ENCODE data around the gene KPNA3.

KPNA3 gene

GRCh38 chr13:49791315-49791710, 1.2 kb downstream of the KPNA3 start:
- DNase-seq (ENCODE audit: low spot score), result no peak
- H3K27ac ChIP-seq, result peak overlapping the region; percentile 96
- peak; percentile 23; the same call in 1 of the 2 replicates for TF ChIP-seq CTCF (conservative IDR thresholded peaks at IDR 0.05; ENCODE audit: low read depth)
- POLR2A ChIA-PET (ENCODE audit: low non-redundant PET), result no interaction called here
- CTCF ChIA-PET, result interaction anchor here (0.6 to 0.7 kb wide), 2 partner anchors 74 to 121 kb away, joined by 3 read pairs; no protein-coding TSS in a partner anchor

GRCh38 chr13:49789968-49790367, 2.5 kb downstream of the KPNA3 start:
- POLR2A ChIA-PET (ENCODE audit: low non-redundant PET), result no interaction called here
- DNase-seq (ENCODE audit: low spot score), result no peak
- no peak overlapping the region for H3K27ac ChIP-seq
- no peak for TF ChIP-seq CTCF (conservative IDR thresholded peaks at IDR 0.05; ENCODE audit: low read depth)
- CTCF ChIA-PET, result interaction anchor here (0.6 kb wide), 2 partner anchors 99 to 509 kb away, joined by 3 to 4 read pairs; no protein-coding TSS in a partner anchor

- no peak for TF ChIP-seq CTCF (conservative IDR thresholded peaks at IDR 0.05; ENCODE audit: low read depth)
- no peak for DNase-seq (ENCODE audit: low spot score)
- ChIA-PET CTCF (no interaction called here), POLR2A (ENCODE audit: low non-redundant PET) (no interaction called here)
- no peak overlapping the region for H3K27ac ChIP-seq
Observed at GRCh38 chr13:49786401-49787008, 6.0 kb downstream of the KPNA3 start.

DNA sequence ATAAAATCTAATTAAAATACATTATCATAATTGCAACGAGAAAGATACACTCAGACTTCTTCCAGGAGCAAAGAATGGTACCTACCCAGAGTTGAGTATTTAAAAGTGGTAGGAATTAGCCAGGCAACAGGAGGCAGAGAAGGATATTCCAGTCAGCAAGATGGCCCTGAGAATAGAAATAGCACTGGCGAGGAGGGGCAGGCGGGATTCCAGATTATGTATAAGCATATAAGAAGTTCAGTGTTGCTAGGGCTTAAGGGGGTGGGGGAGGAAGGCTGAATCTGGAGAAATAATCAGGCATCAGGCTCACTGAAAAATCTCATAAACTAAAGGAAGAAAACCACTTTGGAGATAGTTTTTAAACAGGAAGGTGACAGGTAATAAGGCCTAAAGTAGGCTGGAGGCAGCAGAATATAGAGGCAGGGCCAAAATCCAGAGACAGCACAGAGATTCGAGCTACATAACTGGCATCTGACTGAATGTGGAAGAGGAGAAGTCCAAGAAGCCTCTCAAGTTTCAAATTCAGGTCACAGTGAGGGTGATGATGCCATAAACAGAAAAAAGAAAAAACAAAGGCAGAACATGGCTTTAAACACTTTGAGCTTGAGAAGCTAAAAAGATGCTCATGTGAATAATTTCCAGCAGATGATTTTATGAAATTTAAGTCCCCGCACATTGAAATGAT, 7.5 kb downstream of the KPNA3 start:
- CTCF ChIA-PET, result interaction anchor here (0.6 kb wide), 1 partner anchor 19 kb away, joined by 3 read pairs; no protein-coding TSS in a partner anchor
- no peak for TF ChIP-seq CTCF (conservative IDR thresholded peaks at IDR 0.05; ENCODE audit: low read depth)
- POLR2A ChIA-PET (ENCODE audit: low non-redundant PET), result no interaction called here
- DNase-seq (ENCODE audit: low spot score), result no peak
- H3K27ac ChIP-seq, result no peak overlapping the region

DNA sequence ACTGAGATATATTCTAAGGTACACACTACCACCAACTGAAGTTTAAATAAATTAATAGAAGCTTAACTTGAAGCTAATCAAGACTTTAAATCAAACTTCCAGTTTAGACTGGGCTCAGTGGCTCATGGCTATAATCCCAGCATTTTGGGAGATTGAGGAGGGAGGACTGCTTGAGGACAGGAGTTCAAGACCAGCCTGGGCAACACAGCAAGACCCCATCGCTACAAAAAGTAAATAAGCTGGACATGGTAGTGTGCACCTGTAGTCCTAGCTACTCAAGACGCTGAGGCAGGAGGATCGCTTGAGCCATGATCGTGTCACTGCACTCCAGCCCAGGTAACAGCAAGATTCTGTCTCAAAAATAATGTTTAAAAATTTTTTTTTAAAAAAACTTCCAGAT, 8.6 kb downstream of the KPNA3 start:
- no peak for DNase-seq (ENCODE audit: low spot score)
- ChIA-PET POLR2A (ENCODE audit: low non-redundant PET) (no interaction called here), CTCF (no interaction called here)
- no peak overlapping the region for H3K27ac ChIP-seq
- no peak for TF ChIP-seq CTCF (conservative IDR thresholded peaks at IDR 0.05; ENCODE audit: low read depth)

GRCh38 chr13:49782784-49783183, 9.7 kb downstream of the KPNA3 start:
- ChIA-PET CTCF (interaction anchor here (0.7 kb wide), 1 partner anchor 35 kb away, joined by 3 read pairs; no protein-coding TSS in a partner anchor), POLR2A (ENCODE audit: low non-redundant PET) (interaction anchor here (0.6 kb wide), 1 partner anchor 9 kb away, joined by 5 read pairs; no protein-coding TSS in a partner anchor)
- no peak for TF ChIP-seq CTCF (conservative IDR thresholded peaks at IDR 0.05; ENCODE audit: low read depth)
- H3K27ac ChIP-seq, result no peak overlapping the region
- no peak for DNase-seq (ENCODE audit: low spot score)
